ENCODE data around the gene RAD54L. TPM values are rescaled to one million over a fixed set of nuclear protein-coding genes. Genes with fewer than 3 reads are reported as not detected.
"Not testable (repeated sequence)": the region's sequence is repeated elsewhere in the genome, so short reads cannot be mapped to it uniquely, and the experiment has no call there.

The RAD54L gene
- total RNA-seq, 1 donor from 2014 or later: 5.1 TPM

DNA sequence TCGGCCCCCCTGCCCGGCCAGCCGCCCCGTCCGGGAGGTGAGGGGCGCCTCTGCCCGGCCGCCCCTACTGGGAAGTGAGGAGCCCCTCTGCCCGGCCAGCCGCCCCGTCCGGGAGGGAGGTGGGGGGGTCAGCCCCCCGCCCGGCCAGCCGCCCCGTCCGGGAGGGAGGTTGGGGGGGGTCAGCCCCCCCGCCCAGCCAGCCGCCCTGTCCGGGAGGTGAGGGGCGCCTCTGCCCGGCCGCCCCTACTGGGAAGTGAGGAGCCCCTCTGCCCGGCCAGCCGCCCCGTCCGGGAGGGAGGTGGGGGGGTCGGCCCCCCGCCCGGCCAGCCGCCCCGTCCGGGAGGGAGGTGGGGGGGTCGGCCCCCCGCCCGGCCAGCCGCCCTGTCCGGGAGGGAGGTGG is 5.8 kb upstream of the RAD54L start:
- not testable (repeated sequence) for DNase-seq (ENCODE audit: low read depth, low spot score)

DNA sequence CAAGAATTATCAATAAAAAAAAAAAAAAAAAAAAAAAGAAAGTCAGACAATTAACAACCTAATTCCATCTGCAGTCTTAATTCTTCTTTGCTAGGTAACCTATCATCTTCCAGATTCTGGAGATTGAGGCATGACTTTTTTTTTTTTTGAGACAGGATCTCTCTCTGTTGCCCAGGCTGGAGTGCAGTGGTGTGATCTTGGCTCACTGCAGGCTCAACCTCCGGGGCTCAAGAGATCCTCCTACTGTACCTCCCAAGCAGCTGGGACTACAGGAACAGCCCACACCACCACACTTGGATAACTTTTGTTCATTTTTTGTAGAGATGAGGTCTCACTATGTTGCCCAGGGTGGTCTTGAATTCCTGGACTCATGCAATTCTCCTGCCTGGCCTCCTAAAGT is 4.6 kb upstream of the RAD54L start:
- no peak for DNase-seq (ENCODE audit: low read depth, low spot score)

DNA sequence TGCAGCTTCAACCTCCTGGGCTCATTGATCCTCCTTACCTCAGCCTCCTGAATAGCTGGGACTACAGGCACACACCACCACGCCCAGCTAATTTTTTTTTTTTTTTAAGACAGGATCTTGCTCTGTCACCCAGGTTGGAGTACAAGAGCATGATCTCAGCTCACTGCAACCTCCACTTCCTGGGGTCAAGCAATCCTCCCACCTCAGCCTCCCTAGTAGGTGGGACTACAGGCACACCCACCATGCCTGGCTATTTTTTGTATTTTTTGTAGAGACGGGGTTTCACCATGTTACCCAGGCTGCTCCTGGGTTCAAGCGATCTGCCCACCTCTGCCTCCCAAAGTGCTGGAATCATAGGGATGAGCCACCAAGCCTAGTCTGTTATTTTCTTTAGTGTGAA is 3.7 kb upstream of the RAD54L start:
- DNase-seq (ENCODE audit: low read depth, low spot score): not testable (repeated sequence)

DNA sequence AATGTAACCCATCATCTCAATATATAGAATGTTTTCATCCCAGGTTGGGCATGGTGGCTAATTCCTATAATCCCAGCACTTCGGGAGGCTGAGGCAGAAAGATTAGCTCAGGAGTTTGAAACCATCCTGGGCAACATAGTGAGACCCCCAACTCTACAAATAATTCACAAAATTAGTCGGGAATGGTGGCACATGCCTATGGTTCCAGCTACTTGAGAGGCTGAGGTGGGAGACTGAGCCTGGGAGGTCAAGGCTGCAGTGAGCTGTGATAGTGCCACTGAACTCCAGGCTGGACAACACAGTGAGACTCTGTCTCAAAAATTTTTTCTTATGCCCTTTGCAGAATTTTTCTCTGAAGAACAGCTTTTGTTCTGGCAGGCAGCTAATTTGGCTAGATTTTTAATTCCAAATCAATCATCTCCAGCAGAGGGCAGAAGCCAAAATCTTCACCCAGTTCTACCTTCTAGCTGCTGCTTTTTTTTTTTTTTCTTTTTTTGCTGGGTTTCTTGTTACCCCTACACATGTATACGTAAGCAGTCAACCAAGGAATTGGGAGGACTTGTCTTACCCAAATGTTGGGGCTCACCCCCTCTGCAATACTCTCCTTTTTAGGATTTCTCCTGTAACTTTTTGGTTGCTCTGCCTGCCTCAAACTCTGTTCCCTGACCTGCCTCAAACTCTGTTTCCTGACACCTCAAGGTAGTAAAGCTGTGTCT is 2.7 kb upstream of the RAD54L start:
- DNase-seq (ENCODE audit: low read depth, low spot score): no peak

DNA sequence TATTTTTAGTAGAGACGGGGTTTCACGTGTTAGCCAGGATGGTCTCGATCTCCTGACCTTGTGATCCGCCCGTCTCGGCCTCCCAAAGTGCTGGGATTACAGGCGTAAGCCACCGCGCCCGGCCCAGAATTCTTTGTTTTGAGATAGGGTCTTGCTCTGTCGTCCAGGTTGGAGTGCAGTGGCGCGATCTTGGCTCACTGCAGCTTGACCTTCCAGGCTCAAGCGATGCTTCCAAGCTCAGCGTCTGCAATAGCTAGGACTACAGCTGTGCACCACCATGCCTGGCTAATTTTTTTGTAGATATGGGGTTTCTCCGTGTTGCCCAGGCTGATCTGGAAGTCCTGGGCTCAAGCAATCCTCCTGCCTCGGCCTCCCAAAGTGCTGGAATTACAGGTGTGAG is 1.4 kb upstream of the RAD54L start:
- DNase-seq (ENCODE audit: low read depth, low spot score): not testable (repeated sequence)

DNA sequence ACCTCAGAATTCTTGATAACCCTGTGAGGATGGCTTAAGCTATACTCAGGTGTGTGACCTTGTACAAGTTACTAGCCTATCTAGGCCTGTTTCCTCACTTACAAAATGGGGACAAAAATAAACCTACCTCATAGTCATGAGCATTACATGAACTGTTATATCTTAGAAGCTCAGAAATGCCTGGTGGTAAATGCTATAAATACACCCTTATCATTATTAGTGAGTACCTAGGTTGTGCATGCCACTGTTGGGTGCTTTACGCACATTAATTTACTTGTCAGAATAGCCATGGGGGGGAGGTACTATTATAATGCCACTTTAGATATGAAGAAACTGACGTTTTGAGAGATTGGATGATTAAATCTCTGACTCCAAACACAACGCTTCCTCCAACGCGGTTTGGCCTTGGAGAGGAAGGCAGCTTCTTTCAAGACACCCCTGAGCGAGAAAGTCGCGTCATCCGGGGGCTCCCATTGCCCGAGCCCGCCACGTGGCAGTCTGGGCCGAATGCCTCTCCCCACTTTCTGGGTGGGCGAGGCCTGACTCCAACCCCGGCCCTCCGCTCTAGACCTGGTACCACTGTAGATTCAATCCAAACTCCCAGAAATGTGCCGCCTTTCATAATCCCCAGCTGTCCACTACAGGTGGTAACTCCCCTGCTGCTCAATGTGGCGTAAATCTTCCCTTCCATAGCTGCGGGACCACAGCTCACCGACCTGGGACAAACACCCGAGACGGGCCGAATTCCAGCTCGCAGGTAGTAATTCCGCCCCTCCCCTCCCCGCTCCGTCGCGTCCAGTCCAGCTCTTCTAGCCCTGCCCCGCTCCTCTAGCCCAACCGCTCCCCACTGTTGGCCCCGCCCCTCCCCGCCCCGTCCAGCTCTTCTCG is 771 bp upstream of the RAD54L start:
- no peak for DNase-seq (ENCODE audit: low read depth, low spot score)

DNA sequence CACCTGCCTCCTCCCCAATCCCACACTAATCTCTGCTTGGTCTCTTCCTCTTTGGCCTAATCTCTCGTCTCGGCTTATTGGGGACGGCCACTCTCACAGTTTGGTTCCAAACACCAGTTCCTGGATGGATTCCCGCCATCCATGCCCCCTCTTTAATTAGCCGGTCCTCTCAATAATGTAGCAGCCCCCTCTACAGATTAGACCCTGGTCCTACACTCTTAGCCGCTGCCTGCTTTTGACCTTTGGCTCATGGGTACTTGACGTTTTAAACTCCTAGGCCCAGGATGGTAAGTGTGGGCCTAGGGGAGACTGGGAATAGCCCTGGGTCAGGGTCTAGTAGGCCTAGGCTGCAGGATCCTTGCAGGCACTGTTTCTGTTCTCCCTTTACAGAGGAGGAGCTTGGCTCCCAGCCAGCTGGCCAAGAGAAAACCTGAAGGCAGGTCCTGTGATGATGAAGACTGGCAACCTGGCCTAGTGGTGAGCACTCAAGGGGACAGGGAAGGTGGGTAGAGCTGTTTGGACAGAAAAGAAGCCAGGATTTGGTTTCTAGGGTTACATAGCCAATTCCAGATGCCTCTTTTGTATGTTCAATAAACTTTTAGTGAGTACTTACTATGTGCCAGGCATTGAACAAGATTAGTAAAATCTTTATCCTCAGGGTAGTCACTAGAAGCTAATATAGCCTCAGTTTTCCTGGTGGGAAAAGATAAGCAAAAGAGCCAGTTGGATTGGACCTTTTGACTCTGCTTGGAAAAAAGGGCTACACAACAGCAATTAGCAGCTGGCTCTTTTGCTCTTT is 758 bp downstream of the RAD54L start:
- no peak for DNase-seq (ENCODE audit: low read depth, low spot score)

DNA sequence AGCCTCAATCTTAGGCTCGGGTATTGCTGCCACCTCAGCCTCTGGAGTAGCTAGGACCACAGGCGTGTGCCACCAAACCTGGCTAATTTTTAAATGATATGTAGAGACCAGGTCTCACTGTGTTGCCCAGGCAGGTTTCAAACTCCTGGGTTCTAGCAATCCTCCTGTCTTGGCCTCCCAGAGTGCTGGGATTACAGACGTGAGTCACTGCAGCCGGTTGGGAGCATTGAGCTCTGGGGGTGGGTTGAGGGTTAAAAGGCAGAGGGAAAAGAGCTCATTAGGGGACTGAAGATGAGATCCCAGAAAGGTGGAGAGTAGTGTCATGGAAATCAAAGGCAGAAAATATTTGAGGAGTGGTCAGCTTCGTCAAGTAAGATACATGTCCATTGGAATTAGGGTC is 7.1 kb downstream of the RAD54L start:
- DNase-seq (ENCODE audit: low read depth, low spot score): no peak

DNA sequence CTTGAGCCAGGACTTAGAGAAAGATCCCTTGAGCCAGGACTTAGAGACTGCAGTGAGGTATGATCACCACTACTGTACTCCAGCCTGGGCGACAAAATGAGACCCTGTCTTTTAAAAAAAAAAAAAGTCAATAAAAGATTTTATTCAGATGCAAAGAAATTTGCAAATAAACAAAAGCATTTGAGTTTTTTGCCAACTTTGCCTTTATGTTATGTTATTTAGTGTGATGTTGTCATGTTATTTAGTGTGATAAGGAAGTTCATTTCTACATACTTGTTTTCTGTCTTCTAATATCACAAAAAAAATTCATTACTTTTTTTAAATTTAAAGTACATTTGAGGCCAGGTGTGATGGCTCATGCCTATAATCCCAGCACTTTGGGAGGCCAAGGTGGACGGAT is 9.0 kb downstream of the RAD54L start:
- no peak for DNase-seq (ENCODE audit: low read depth, low spot score)

DNA sequence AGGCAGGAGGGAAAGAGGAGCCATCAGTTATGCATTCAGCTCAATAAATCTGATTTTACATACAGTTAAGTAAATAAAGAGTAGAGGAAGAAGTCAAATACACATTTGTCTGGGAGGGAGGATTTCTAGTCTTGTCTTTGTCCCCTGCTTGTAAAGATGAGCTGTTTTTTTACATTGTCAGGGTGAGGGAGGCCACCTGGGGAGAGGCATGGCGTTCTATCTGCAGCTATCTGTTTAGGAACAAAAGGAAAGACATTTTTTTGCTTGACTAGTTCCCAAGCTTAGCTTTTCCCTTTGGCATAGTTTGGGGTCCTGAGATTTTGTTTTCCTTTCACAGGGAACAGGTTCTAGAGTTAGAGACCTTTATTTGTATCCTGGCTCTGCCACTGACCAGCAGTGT is 14.9 kb downstream of the RAD54L start:
- DNase-seq (ENCODE audit: low read depth, low spot score): no peak

DNA sequence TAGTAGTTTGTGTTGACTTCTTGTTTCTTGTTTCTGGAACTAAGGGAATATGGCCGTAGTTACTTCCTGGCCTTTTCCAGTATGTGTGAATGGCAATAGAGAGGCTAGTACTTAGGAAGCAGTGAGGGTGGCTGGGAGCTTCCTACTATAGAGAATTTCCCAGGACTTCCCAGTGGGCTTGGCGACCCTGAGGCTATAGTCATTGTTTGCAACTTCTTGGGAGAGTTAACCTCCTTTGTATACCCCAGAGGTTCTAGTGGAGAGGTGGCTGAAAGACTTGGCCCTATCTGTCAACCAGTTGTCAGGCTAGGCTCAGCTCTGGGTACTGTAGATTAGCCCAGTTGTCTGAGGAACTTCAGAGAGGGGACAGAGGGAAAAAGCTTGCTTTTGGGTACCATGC is 15.6 kb downstream of the RAD54L start:
- no peak for DNase-seq (ENCODE audit: low read depth, low spot score)

DNA sequence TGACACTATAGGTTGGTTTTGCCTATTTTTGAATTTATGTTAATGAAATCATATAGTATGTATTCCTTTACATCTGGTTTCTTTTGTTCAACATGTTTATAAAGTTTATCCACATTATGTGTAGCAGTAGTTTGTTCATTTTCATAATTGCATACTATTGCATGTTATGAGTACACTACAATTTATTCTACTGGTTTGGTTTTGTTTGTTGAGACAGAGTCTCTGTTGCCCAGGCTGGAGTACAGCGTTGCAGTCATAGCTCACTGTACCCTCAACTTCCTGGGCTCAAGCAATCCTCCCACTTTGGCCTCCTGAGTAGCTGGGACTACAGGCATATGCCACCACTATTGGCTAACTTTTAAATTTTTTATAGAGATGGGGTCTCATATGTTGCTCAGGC is 21.0 kb downstream of the RAD54L start:
- no peak for DNase-seq (ENCODE audit: low read depth, low spot score)

DNA sequence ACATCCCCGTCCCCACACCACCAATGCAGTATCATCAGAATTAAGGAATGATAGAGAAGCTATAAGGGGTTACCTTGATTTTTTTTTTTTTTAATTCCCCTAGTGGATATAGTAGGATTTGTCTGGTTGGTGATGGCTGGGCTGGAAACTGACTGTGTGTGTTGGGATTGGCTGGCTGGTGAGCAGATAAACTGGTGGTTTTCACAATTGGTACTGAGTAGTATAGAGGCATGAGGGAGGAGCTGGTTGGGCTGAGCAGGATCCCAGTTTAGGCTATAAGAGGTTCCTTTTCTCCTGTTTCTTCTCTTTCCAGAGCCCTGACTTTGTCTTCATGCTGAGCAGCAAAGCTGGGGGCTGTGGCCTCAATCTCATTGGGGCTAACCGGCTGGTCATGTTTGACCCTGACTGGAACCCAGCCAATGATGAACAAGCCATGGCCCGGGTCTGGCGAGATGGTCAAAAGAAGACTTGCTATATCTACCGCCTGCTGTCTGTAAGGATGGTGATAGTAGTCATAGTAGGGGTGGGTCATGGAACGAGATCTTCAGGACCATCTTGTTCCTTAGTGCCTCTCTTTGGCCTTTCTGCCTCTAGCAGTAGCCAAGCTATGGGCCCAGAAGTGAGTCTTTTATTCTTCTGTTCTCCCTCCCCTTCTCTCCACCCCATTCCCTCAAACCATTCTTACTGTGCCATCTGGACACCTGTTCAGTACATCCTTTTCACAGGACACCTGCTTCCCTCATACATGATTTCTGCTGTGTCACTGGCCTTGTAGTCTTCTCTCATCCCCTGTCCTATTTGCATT is 26.9 kb downstream of the RAD54L start:
- no peak for DNase-seq (ENCODE audit: low read depth, low spot score)

DNA sequence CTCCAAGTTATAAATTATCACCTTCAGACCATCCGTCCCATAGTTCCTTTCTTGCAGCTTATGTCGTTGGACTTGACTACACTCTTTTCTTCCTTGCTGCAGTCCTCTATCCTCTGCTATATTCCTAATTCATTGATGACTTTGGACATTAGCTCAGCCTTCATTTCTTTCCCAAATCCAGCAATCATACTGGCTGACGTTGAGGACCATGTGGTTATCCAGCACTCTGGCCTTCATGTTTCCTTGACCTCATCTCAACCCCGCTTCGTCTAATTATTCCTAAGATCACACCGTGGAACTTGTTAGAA is 27.4 kb downstream of the RAD54L start:
- DNase-seq (ENCODE audit: low read depth, low spot score): no peak

DNA sequence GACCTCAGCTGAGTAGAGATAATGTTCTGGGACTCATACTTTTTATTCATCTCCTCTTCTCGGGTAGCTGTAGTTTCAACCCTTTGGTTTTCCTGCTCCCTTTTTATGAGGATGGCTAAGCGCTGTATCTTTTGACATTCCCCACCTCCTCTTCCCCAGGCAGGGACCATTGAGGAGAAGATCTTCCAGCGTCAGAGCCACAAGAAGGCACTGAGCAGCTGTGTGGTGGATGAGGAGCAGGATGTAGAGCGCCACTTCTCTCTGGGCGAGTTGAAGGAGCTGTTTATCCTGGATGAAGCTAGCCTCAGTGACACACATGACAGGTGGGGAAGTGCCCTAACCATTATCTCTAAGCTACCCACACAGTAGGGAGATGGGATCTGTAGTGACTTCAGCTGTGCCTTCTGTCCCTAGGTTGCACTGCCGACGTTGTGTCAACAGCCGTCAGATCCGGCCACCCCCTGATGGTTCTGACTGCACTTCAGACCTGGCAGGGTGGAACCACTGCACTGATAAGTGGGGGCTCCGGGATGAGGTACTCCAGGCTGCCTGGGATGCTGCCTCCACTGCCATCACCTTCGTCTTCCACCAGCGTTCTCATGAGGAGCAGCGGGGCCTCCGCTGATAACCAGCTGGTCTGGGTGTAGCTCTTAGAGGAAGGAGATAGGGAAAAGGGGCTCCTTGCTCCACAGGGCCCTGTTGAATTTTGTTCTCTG is 30.3 kb downstream of the RAD54L start:
- DNase-seq (ENCODE audit: low read depth, low spot score): no peak

DNA sequence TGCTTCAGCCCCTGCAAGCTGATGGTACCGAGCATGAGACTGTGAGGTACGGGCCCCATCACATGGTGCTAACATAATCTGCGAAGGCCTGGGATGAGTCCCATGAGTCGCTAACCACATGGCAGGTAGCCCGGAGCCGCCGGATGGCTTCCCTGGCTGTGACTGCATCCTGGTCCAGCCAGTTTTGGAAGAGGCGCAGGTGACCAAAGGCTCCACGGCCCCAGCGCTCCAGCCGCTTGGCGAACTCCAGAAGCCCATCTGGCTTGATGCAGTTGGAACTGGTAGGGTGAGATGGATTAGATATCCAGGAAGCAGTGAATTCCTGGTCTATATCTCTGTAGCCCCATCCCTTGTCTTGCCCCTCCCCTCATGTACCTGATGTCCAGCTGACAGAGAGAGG is 31.2 kb downstream of the RAD54L start:
- DNase-seq (ENCODE audit: low read depth, low spot score): no peak

DNA sequence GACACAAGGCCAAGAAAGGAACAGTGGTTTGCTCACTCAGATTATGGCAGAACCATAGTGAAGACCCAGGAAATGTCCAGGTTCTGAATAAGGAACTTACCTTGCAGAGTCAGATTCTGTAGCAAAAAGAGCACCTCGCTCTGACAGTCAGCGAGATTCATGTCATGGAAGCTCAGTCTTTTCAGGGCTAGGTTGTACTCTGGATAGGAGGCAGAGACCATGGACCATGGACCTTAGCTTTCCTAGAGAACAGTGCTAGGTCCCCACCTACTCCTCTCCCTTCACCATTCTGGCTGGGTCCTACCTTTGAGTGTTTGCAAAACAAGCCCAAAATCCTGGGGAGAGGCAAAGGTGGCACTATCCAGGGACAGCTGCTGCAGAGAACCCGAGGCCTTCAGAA is 32.5 kb downstream of the RAD54L start:
- DNase-seq (ENCODE audit: low read depth, low spot score): no peak

DNA sequence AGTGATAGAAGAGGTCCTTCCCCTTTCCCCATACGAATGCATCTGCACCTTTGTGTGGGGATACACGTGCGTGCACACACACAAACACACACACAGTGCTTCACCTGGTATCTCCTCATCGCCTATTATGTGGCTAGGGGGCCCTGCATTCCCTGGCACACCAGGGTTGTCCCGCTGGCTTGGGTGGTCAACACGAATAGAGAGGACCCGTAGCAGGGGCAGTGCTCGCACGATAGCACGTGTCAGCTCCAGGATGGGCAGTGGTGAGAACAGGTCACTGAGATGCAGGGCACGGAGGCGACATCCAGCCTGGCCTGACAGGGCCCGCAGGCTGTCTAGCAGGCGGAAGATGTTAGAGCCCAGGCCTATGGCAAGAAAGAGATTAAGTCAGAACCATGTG is 33.5 kb downstream of the RAD54L start:
- DNase-seq (ENCODE audit: low read depth, low spot score): no peak

DNA sequence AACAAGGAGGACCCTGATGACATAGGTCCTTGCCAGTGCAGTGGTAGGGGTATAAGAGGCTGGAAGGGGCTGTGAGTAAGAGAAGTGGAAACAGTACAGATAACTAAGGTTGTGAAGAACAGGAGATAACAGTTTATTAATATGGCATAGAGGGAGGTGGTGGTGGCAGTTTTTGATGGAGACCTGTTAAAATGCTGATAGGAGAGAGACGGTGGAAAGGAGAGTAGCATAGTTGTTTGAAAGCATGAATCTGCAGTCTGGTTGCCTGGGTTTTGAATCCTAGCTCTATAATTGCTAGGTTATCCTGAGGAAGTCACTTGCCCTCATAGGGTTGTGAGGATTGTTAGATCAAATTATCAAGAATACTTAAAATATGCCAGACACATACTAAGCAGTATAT is 36.5 kb downstream of the RAD54L start:
- DNase-seq (ENCODE audit: low read depth, low spot score): no peak

DNA sequence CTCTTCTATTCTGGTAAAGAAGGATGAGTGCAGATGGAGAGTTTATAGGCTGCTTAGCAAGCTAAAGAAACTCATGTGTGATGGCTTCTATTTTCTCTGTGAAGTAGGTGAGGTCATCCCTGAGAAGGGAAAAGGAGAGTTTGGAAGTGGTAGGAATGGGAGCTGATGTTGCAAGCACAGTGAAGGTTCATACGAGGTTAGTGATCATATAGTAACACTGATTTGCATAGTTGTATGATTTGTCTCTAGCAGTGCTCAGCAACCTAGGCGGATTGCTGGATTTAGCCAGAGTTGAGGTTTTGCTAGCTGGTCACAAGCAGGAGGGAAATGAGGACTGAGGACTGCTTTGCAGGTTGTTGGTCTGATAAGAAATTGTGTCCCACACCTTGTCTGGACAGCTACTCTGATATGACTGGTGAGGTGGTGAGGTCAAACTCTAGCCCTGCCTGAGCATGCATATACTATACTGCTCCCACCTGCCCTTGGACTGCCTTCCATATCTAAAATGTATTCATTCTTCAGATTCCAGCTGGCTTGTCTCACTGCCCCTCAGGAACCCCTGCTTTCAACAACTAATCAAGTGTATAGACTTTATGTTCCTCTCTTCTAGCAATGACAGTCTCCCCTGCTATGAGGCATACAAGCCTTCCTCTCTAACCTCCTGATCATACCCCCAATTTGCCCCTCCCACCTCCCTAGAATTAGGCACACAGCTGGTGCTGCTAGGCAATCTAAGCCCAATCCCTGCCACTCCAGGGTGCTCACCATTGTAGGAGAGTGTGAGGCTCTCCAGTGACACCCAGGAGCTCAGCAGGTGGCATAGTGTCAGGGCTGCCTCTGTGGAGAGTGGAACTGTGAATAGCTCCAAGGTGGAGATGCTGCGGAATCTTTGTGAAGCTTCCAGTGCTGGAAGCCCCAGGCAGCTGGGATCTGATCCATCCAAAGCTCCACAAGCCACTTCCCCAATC is 37.3 kb downstream of the RAD54L start:
- DNase-seq (ENCODE audit: low read depth, low spot score): no peak
